Measurements from ENCODE around the gene EMCN.

- TF ChIP-seq CTCF (IDR thresholded peaks at IDR 0.05) (no peak), POLR2A (IDR thresholded peaks at IDR 0.05) (no peak)
Observed at GRCh38 chr4:100422894-100423293, 94.9 kb downstream of the EMCN start.
